Uterus (tissue), 4 donors: ENCODE results near the gene LAMA5. TPM values are rescaled to one million over a fixed set of nuclear protein-coding genes. Genes with fewer than 3 reads are reported as not detected.

ENCODE experiments used
- DNase-seq, 2 donors: peaks; one replicate each; pipeline ENCODE4 v3.0.0-alpha.2; 2019 to 2020
- H3K27ac ChIP-seq, 2 donors: fragments of 200-600 bp; sonication (generic); 1 replicate in 1 of 2; 2 replicates in 1 of 2; pipeline ENCODE4 v1.5.1; 2016 to 2018
- H3K27me3 ChIP-seq, 2 donors: fragments of 200-600 bp; sonication (generic); one replicate each; pipeline ENCODE4 v1.5.1; 2018 to 2019; ENCODE audit warnings: control low read depth in 1 of 2
- H3K36me3 ChIP-seq, 2 donors: fragments of 200-600 bp; sonication (generic); one replicate each; pipeline ENCODE4 v1.5.1; 2019; ENCODE audit warnings: control low read depth in 1 of 2
- H3K4me1 ChIP-seq, 2 donors: fragments of 200-600 bp; sonication (generic); one replicate each; pipeline ENCODE4 v1.5.1; 2018 to 2019; ENCODE audit warnings: control low read depth in 1 of 2
- H3K4me3 ChIP-seq, 2 donors: fragments of 200-600 bp; sonication (generic); 1 replicate in 1 of 2; 2 replicates in 1 of 2; pipeline ENCODE4 v1.5.1; 2018 to 2019; ENCODE audit warnings: mild to moderate bottlenecking in 1 of 2
- H3K9me3 ChIP-seq, 2 donors: fragments of 200-600 bp; sonication (generic); one replicate each; pipeline ENCODE4 v1.5.1; 2019; ENCODE audit warnings: control low read depth in 1 of 2
- CTCF ChIP-seq, 4 experiments: fragments of 200-600 bp in 2 of 4; fragments of 450-650 bp in 2 of 4; sonication (generic) in 2 of 4; IDR thresholded peaks; one replicate each; pipeline ENCODE4 v1.5.1; 2016 to 2019; ENCODE audit warnings: antibody characterized with exemption in 4 of 4, mild to moderate bottlenecking in 2 of 4, moderate library complexity in 1 of 4
- POLR2A ChIP-seq, 2 donors: fragments of 450-650 bp; IDR thresholded peaks; one replicate each; pipeline ENCODE4 v1.6.1; 2016; ENCODE audit warnings: antibody characterized with exemption in 2 of 2, mild to moderate bottlenecking in 1 of 2, moderate library complexity in 1 of 2
- intact Hi-C: fragments of 100-400 bp; cut with DNase I; formaldehyde crosslinking; loops from one replicate; pipeline ENCODE4 v1.15.1; 2023; ENCODE audit warnings: low total_unique reads
- total RNA-seq, 4 donors: library from RNA; depleted of rRNA in 3 of 4; stranded (reverse); fragments of >200 nt in 3 of 4; gene quantifications; one replicate each; pipeline versions ENCODE4 v1.1.0 to v1.2.4, GENCODE V29; 2014 to 2023
- donor health status: DM: yes; HTN: yes; CAD: no.

Gene LAMA5
- total RNA-seq, 4 donors from 2014 or later: 50.6 to 375 (median 90.8) TPM

- no peak for DNase-seq
- Histone ChIP-seq H3K4me3 (no peak overlapping the region), H3K4me1 (no peaks in the 10 kb centered on the region), H3K27ac (no peak overlapping the region), H3K27me3 (no peaks in the 10 kb centered on the region), H3K9me3 (no peaks in the 10 kb centered on the region), H3K36me3 (no peaks in the 10 kb centered on the region)
- TF ChIP-seq CTCF (IDR thresholded peaks at IDR 0.05) (no peak), POLR2A (IDR thresholded peaks at IDR 0.05) (no peak)
- intact Hi-C loops: no loop called here
Observed at GRCh38 chr20:62321521-62321948, 45.6 kb downstream of the LAMA5 start.

GRCh38 chr20:62320581-62321354 lies 46.3 kb downstream of the LAMA5 start:
- H3K27ac ChIP-seq: no peak overlapping the region
- intact Hi-C loops: no loop called here
- no peaks in the 10 kb centered on the region for H3K27me3 ChIP-seq
- no peak overlapping the region for H3K4me3 ChIP-seq
- H3K9me3 ChIP-seq: no peaks in the 10 kb centered on the region
- no peaks in the 10 kb centered on the region for H3K36me3 ChIP-seq
- DNase-seq: no peak
- TF ChIP-seq CTCF (IDR thresholded peaks at IDR 0.05) (no peak), POLR2A (IDR thresholded peaks at IDR 0.05) (no peak)
- H3K4me1 ChIP-seq: no peaks in the 10 kb centered on the region

DNA sequence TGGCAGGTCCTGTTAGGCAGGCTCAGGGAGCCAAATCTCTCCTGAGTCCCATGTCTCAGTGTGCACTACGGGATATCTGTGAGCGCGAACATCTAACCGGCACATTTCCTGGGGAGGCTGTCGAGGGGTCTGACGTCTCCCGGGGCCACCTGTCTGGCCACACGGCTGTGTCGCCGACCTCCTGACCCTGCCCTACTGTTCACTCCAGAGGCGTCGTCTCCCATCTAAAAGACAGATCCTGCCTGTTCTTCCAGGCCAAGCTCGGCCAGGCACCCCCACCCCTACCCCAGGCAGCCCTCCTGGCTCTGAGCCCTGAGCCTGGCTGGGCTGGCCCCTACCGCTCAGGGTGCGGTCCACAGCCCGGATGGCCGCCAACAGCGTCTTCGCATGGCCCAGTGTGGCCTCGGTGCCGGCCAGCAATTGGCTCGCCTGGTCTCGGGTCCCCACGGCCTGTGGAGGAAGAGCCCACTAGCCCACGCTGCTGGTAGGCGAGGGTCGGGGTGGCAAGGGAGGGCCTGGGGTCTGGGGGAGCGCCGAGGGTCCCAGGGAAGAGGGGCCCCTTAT lies 47.7 kb downstream of the LAMA5 start:
- no peaks in the 10 kb centered on the region for H3K36me3 ChIP-seq
- H3K4me1 ChIP-seq: no peaks in the 10 kb centered on the region
- no peaks in the 10 kb centered on the region for H3K9me3 ChIP-seq
- no peak overlapping the region for H3K27ac ChIP-seq
- intact Hi-C loops: no loop called here
- no peak for DNase-seq
- no peaks in the 10 kb centered on the region for H3K27me3 ChIP-seq
- no peak overlapping the region for H3K4me3 ChIP-seq
- TF ChIP-seq CTCF (IDR thresholded peaks at IDR 0.05) (no peak), POLR2A (IDR thresholded peaks at IDR 0.05) (no peak)

GRCh38 chr20:62318400-62319345 lies 48.4 kb downstream of the LAMA5 start:
- TF ChIP-seq POLR2A (IDR thresholded peaks at IDR 0.05): no peak
- no peak for TF ChIP-seq CTCF (IDR thresholded peaks at IDR 0.05)
- no peak for DNase-seq
- Histone ChIP-seq H3K4me3 (no peak overlapping the region), H3K9me3 (no peaks in the 10 kb centered on the region), H3K27me3 (no peaks in the 10 kb centered on the region), H3K27ac (no peak overlapping the region), H3K36me3 (no peaks in the 10 kb centered on the region), H3K4me1 (no peaks in the 10 kb centered on the region)
- intact Hi-C loops: no loop called here
